ENCODE results near the gene PLEKHN1. TPM values are rescaled to one million over a fixed set of nuclear protein-coding genes. Genes with fewer than 3 reads are reported as not detected.
A peak's percentile ranks its signal among the peaks of the same experiment; 100 is the strongest.
"Not testable (repeated sequence)": the region's sequence is repeated elsewhere in the genome, so short reads cannot be mapped to it uniquely, and the experiment has no call there.

The PLEKHN1 gene
- total RNA-seq, 2 donors from 2014 or later = not detected

DNA sequence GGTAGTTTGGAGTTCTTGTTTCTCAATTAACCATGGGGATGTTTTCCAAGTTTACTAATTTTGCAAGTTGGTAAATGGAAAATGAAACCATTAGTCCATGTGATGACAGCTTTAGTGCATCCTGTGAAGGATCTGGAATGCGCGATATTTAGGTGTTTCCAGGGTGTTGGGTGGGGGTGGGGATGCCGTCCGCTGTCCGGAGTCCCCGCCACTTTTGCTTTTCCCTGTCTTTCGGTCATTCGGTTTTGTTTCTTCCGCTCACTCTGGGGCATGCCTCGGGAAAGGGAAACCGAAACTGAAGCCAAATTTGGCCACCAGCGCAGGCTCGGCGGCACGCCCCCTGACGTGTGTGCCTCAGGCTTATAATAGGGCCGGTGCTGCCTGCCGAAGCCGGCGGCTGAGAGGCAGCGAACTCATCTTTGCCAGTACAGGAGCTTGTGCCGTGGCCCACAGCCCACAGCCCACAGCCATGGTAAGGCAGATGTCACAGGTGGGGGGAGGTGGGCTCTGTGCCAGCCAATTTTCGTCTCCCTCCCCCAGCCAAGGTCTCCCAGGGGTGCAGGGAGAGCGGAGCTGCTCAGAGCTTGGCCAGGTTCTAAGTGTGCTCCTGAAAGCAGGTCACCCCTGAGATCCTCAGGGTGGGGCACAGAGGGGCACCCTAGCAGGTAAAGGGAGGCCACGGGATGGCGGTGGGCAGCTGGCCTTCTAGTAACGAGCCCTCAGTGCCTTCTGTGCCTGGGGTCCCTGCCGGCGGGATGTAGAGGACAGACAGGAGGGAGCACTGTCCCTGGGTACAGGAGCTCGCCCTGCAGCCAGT, 47.0 kb downstream of the PLEKHN1 start, which contains the start of gene ISG15:
TSS of gene ISG15 (plus strand) at position 393 of the 817 bp plus-strand sequence. CDS start at position 470, 77 bp downstream.
- Histone ChIP-seq H3K36me3 (replicated peaks in 1 of 2; ENCODE audit: insufficient read depth in 1 of 2, low read depth in 2 of 2) (no peaks in the 10 kb centered on the region), H3K27me3 (no peaks in the 10 kb centered on the region), H3K27ac (peak within 1 kb of the TSS; percentile 85 to 91 (median 88)), H3K4me3 (peak within 1 kb of the TSS; percentile 36 to 43), H3K9me3 (no peaks in the 10 kb centered on the region), H3K4me1 (peaks cover 17% of the 10 kb centered on the region)
- intact Hi-C loops (cut with DNase I) = no loop called here
- TF ChIP-seq, protein P1, sequence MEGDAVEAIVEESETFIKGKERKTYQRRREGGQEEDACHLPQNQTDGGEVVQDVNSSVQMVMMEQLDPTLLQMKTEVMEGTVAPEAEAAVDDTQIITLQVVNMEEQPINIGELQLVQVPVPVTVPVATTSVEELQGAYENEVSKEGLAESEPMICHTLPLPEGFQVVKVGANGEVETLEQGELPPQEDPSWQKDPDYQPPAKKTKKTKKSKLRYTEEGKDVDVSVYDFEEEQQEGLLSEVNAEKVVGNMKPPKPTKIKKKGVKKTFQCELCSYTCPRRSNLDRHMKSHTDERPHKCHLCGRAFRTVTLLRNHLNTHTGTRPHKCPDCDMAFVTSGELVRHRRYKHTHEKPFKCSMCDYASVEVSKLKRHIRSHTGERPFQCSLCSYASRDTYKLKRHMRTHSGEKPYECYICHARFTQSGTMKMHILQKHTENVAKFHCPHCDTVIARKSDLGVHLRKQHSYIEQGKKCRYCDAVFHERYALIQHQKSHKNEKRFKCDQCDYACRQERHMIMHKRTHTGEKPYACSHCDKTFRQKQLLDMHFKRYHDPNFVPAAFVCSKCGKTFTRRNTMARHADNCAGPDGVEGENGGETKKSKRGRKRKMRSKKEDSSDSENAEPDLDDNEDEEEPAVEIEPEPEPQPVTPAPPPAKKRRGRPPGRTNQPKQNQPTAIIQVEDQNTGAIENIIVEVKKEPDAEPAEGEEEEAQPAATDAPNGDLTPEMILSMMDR (IDR thresholded peaks at IDR 0.05) = peak in 1 of 7 experiments; percentile 12
- peak; percentile 53 to 78 (median 64) for TF ChIP-seq POLR2A (IDR thresholded peaks at IDR 0.05)
- DNase-seq (peak; percentile 88 to 93 (median 90)), ATAC-seq (peak; percentile 96)
- WGBS, 2 donors = 7% methylated on average over 14 to 30 of the region's 30 CpGs

- Histone ChIP-seq H3K27ac (peak overlapping the region; percentile 85 to 91 (median 88)), H3K4me3 (peak overlapping the region in 1 of 2 donors; percentile 36), H3K27me3 (no peaks in the 10 kb centered on the region), H3K36me3 (replicated peaks in 1 of 2; ENCODE audit: insufficient read depth in 1 of 2, low read depth in 2 of 2) (no peaks in the 10 kb centered on the region), H3K9me3 (no peaks in the 10 kb centered on the region), H3K4me1 (peaks cover 20% of the 10 kb centered on the region)
- DNase-seq (peak in 2 of 4 donors; percentile 8 to 20), ATAC-seq (no peak)
- 80 to 81% methylated on average over 18 to 41 of the region's 41 CpGs for WGBS, 2 donors
- TF ChIP-seq POLR2A (IDR thresholded peaks at IDR 0.05) = no peak
- TF ChIP-seq, protein P1 (IDR thresholded peaks at IDR 0.05) = no peak
- intact Hi-C loops (cut with DNase I) = no loop called here
Observed at GRCh38 chr1:1013922-1014648, 47.8 kb downstream of the PLEKHN1 start.

GRCh38 chr1:1014799-1015681, 48.8 kb downstream of the PLEKHN1 start:
- H3K36me3 ChIP-seq (replicated peaks in 1 of 2; ENCODE audit: insufficient read depth in 1 of 2, low read depth in 2 of 2) = no peaks in the 10 kb centered on the region
- ATAC-seq = no peak
- peak in 1 of 4 donors; percentile 22 for DNase-seq
- H3K9me3 ChIP-seq = no peaks in the 10 kb centered on the region
- no peak overlapping the region for H3K27ac ChIP-seq
- peaks cover 21% of the 10 kb centered on the region for H3K4me1 ChIP-seq
- H3K27me3 ChIP-seq = no peaks in the 10 kb centered on the region
- no peak overlapping the region for H3K4me3 ChIP-seq
- intact Hi-C loops (cut with DNase I) = no loop called here
- WGBS, 2 donors = 75 to 91% methylated on average over 12 to 20 of the region's 20 CpGs
- TF ChIP-seq POLR2A (IDR thresholded peaks at IDR 0.05) = no peak
- TF ChIP-seq, protein P1 (IDR thresholded peaks at IDR 0.05) = peak in 2 of 7 experiments; percentile 2 to 14

DNA sequence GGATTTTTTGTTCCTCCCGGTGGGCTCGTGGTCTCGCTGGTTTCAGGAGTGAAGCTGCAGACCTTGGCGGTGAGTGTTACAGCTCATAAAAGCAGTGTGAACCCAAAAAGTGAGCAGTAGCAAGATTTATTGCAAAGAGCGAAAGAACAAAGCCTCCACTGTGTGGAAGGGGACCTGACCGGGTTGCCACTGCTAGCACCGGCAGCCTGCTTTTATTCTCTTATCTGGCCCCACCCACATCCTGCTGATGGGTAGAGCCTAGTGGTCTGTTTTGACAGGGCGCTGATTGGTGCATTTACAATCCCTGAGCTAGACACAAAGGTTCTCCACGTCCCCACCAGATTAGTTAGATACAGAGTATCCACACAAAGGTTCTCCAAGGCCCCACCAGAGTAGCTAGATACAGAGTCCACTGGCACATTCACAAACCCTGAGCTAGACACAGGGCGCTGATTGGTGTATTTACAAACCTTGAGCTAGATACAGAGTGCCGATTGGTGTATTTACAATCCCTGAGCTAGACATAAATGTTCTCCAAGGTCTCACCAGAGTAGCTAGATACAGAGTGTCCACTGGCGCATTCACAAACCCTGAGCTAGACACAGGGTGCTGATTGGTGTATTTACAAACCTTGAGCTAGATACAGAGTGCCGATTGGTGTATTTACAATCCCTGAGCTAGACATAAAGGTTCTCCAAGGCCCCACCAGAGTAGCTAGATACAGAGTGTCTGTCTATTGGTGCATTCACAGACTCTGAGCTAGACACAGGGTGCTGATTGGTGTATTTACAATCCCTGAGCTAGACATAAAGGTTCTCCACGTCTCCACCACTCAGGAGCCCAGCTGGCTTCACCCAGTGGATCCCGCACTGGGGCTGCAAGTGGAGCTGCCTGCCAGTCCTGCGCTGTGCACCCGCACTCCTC, 51.4 kb downstream of the PLEKHN1 start:
- intact Hi-C loops (cut with DNase I); H3K27me3 ChIP-seq: not testable (repeated sequence)
- peaks cover 43% of the 10 kb centered on the region for H3K4me1 ChIP-seq

DNA sequence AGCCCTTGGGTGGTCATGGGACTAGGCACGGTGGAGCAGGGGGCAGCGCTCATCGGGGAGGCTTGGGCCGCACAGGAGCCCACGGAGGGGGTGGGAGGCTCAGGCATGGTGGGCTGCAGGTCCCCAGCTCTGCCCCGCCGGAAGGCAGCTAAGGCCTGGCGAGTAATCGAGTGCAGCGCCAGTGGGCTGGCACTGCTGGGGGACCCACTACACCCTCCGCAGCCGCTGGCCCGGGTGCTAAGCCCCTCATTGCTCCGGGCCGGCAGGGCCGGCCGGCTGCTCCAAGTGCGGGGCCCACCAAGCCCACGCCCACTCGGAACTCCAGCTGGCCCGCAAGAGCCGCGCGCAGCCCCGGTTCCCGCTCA, 52.0 kb downstream of the PLEKHN1 start:
- intact Hi-C loops (cut with DNase I); H3K9me3 ChIP-seq; H3K4me3 ChIP-seq; H3K27me3 ChIP-seq; H3K27ac ChIP-seq; H3K36me3 ChIP-seq (replicated peaks in 1 of 2; ENCODE audit: insufficient read depth in 1 of 2, low read depth in 2 of 2); ATAC-seq; DNase-seq: not testable (repeated sequence)
- WGBS, 2 donors = 91% methylated on average over 15 of the region's 26 CpGs; no CpG with 5 or more reads in 1 of the 2 donors
- peaks cover 47% of the 10 kb centered on the region for H3K4me1 ChIP-seq

More for the DNA sequence above, 51.4 kb downstream of the PLEKHN1 start:
- H3K9me3 ChIP-seq; H3K36me3 ChIP-seq (replicated peaks in 1 of 2; ENCODE audit: insufficient read depth in 1 of 2, low read depth in 2 of 2); DNase-seq; H3K4me3 ChIP-seq; ATAC-seq; H3K27ac ChIP-seq: not testable (repeated sequence)
- 58 to 69% methylated on average over 9 to 16 of the region's 17 CpGs for WGBS, 2 donors
